ENCODE measurements around the gene MAK.

DNA sequence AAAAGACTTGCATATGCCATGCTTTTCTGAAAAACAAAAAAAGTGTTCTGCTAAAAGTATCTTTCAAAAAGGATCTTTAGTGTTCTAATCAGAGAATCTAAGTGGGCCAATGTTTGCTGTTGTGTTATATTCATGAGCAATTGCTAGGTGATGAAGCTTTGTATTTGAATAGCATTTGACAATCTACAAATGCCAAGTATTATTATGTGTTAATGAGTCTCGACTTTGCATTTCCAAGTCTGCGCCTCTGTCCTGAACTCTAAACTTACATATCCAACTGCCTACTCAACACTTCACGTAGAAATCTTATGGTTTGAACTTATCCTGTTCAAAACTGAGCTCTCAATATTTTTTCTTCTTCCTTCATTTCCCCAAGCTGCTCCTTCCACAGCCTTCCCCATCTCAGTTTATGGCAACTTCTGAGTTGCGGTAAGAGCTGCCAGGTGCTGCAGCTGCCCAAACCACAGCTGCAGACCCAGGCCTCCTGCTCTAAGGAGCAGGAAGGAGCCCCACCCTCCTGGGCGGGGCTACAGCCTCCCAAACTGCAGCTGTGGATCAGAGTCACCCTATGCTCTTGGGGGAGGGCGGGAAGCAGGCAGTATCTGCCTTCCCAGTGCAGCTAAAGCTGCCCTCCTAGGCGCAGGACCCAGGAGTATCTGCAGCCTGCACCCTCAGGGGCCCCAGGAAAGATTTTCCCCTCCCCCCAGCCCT lies 16.7 kb upstream of the MAK start:
- TF ChIP-seq, protein P1, sequence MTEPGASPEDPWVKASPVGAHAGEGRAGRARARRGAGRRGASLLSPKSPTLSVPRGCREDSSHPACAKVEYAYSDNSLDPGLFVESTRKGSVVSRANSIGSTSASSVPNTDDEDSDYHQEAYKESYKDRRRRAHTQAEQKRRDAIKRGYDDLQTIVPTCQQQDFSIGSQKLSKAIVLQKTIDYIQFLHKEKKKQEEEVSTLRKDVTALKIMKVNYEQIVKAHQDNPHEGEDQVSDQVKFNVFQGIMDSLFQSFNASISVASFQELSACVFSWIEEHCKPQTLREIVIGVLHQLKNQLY (CRISPR knock-in tag; IDR thresholded peaks at IDR 0.05) = no peak
- TF ChIP-seq NFATC4 (CRISPR knock-in tag; IDR thresholded peaks at IDR 0.05) = no peak
- no peak for TF ChIP-seq ZNF232 (CRISPR knock-in tag; IDR thresholded peaks at IDR 0.05)
- TF ChIP-seq, protein P2, sequence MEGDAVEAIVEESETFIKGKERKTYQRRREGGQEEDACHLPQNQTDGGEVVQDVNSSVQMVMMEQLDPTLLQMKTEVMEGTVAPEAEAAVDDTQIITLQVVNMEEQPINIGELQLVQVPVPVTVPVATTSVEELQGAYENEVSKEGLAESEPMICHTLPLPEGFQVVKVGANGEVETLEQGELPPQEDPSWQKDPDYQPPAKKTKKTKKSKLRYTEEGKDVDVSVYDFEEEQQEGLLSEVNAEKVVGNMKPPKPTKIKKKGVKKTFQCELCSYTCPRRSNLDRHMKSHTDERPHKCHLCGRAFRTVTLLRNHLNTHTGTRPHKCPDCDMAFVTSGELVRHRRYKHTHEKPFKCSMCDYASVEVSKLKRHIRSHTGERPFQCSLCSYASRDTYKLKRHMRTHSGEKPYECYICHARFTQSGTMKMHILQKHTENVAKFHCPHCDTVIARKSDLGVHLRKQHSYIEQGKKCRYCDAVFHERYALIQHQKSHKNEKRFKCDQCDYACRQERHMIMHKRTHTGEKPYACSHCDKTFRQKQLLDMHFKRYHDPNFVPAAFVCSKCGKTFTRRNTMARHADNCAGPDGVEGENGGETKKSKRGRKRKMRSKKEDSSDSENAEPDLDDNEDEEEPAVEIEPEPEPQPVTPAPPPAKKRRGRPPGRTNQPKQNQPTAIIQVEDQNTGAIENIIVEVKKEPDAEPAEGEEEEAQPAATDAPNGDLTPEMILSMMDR (IDR thresholded peaks at IDR 0.05) = no peak
- TF ChIP-seq, protein P3, sequence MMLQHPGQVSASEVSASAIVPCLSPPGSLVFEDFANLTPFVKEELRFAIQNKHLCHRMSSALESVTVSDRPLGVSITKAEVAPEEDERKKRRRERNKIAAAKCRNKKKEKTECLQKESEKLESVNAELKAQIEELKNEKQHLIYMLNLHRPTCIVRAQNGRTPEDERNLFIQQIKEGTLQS (CRISPR knock-in tag; conservative IDR thresholded peaks at IDR 0.05) = no peak
- TF ChIP-seq NFE2L1 (CRISPR knock-in tag; IDR thresholded peaks at IDR 0.05) = no peak
- TF ChIP-seq FOXK1 (CRISPR knock-in tag; IDR thresholded peaks at IDR 0.05) = no peak

Data from WTC11 (cell line).